Mesenchymal stem cell (in vitro differentiated cells and primary cell): ENCODE results near the gene MYO1D.

Experiments
- DNase-seq: peaks from one replicate; pipeline ENCODE4 v3.0.0-alpha.2; 2013
- H2AFZ ChIP-seq: one replicate; pipeline ENCODE4 v1.6.1; 2013; ENCODE audit warnings: low read depth, mild to moderate bottlenecking, control low read depth, inconsistent platforms, low read length, moderate library complexity
- H2AK5ac ChIP-seq: 2 replicates; pipeline ENCODE4 v1.6.1; 2013; ENCODE audit warnings: low read length, moderate library complexity, mild to moderate bottlenecking, inconsistent platforms; ENCODE audit not compliant: severe bottlenecking
- H2BK120ac ChIP-seq: one replicate; pipeline ENCODE4 v1.6.1; 2013; ENCODE audit warnings: low read depth, mild to moderate bottlenecking, inconsistent platforms, low read length, moderate library complexity
- H2BK12ac ChIP-seq, 2 experiments: one replicate each; pipeline ENCODE4 v1.6.1; 2013; ENCODE audit warnings: inconsistent platforms in 2 of 2, low read length in 2 of 2, mild to moderate bottlenecking in 2 of 2, moderate library complexity in 2 of 2, control low read depth in 1 of 2
- H2BK15ac ChIP-seq: one replicate; pipeline ENCODE4 v1.6.1; 2013; ENCODE audit warnings: mild to moderate bottlenecking, low read depth, inconsistent platforms; ENCODE audit not compliant: poor library complexity, severe bottlenecking
- H2BK5ac ChIP-seq: 2 replicates; pipeline ENCODE4 v1.6.1; 2013; ENCODE audit warnings: low read depth, mild to moderate bottlenecking, low read length, control low read depth, inconsistent platforms; ENCODE audit not compliant: poor library complexity, severe bottlenecking
- H3K14ac ChIP-seq, 2 experiments: one replicate each; pipeline ENCODE4 v1.6.1; 2013; ENCODE audit warnings: inconsistent platforms in 2 of 2, low read length in 2 of 2, control low read depth in 1 of 2, mild to moderate bottlenecking in 1 of 2, moderate library complexity in 1 of 2
- H3K18ac ChIP-seq, 2 experiments: one replicate each; pipeline ENCODE4 v1.6.1; 2013; ENCODE audit warnings: inconsistent platforms in 2 of 2, low read length in 2 of 2, control low read depth in 1 of 2, low read depth in 1 of 2, mild to moderate bottlenecking in 1 of 2
- H3K23ac ChIP-seq, 2 experiments: one replicate each; pipeline ENCODE4 v1.6.1; 2013; ENCODE audit warnings: inconsistent platforms in 2 of 2, low read length in 2 of 2, mild to moderate bottlenecking in 2 of 2, moderate library complexity in 2 of 2, control low read depth in 1 of 2
- H3K27ac ChIP-seq: 2 replicates; pipeline ENCODE4 v1.5.1; 2013; ENCODE audit warnings: mild to moderate bottlenecking, moderate library complexity, low read length, control low read depth, inconsistent platforms; ENCODE audit not compliant: poor library complexity, severe bottlenecking
- H3K27me3 ChIP-seq, 2 experiments: 2 replicates each; pipeline versions ENCODE4 v1.6.1 to v1.7.0; 2013; ENCODE audit warnings: low read length in 2 of 2, mild to moderate bottlenecking in 2 of 2, moderate library complexity in 2 of 2, control low read depth in 1 of 2, inconsistent platforms in 1 of 2; ENCODE audit not compliant: control insufficient read depth in 1 of 2, insufficient read depth in 1 of 2
- H3K36me3 ChIP-seq, 2 experiments: 2 replicates each; pipeline versions ENCODE4 v1.6.1 to v1.7.0; 2013; ENCODE audit warnings: low read length in 2 of 2, control low read depth in 1 of 2, inconsistent platforms in 1 of 2, low read depth in 1 of 2, mild to moderate bottlenecking in 1 of 2; ENCODE audit not compliant: insufficient read depth in 2 of 2, control insufficient read depth in 1 of 2
- H3K4ac ChIP-seq, 2 experiments: one replicate each; pipeline ENCODE4 v1.6.1; 2013; ENCODE audit warnings: inconsistent platforms in 2 of 2, low read length in 2 of 2, mild to moderate bottlenecking in 2 of 2, moderate library complexity in 2 of 2, control low read depth in 1 of 2, low read depth in 1 of 2
- H3K4me1 ChIP-seq: 2 replicates; pipeline ENCODE4 v1.6.1; 2013; ENCODE audit warnings: low read depth, low read length, control low read depth; ENCODE audit not compliant: control insufficient read depth, insufficient read depth
- H3K4me2 ChIP-seq: 2 replicates; pipeline ENCODE4 v1.6.1; 2013; ENCODE audit warnings: low read length, mild to moderate bottlenecking, inconsistent platforms; ENCODE audit not compliant: poor library complexity, severe bottlenecking
- H3K4me3 ChIP-seq, 2 experiments: 2 replicates each; pipeline versions ENCODE4 v1.5.1 to v1.7.0; 2013; ENCODE audit warnings: low read length in 2 of 2, mild to moderate bottlenecking in 2 of 2, control low read depth in 1 of 2, low read depth in 1 of 2; ENCODE audit not compliant: insufficient read depth in 1 of 2
- H3K79me1 ChIP-seq: replicated peaks from 2 replicates; pipeline ENCODE4 v1.6.1; 2013; ENCODE audit warnings: mild to moderate bottlenecking, control low read depth, low read length, inconsistent platforms; ENCODE audit not compliant: poor library complexity, severe bottlenecking
- H3K9ac ChIP-seq: 2 replicates; pipeline ENCODE4 v1.7.0; 2013; ENCODE audit warnings: mild to moderate bottlenecking, low read length, moderate library complexity
- H3K9me3 ChIP-seq: 2 replicates; pipeline ENCODE4 v1.7.0; 2013; ENCODE audit warnings: mild to moderate bottlenecking, low read length; ENCODE audit not compliant: control insufficient read depth
- H4K8ac ChIP-seq: one replicate; pipeline ENCODE4 v1.6.1; 2013; ENCODE audit warnings: inconsistent platforms, mild to moderate bottlenecking, low read length, moderate library complexity
- H4K91ac ChIP-seq: one replicate; pipeline ENCODE4 v1.6.1; 2013; ENCODE audit warnings: mild to moderate bottlenecking, low read length, inconsistent platforms
- WGBS: methylation state at CpG from one replicate; pipeline ENCODE4 v1.1.7; 2013; ENCODE audit warnings: mixed read lengths; 5-methylcytosine and 5-hydroxymethylcytosine counted together

MYO1D gene

GRCh38 chr17:32756696-32757095 is 120.2 kb downstream of the MYO1D start:
- Histone ChIP-seq H3K36me3 (peaks cover 0 to 49% of the 10 kb centered on the region in 2 experiments), H3K4ac (no peak overlapping the region), H3K27ac (no peak overlapping the region), H4K91ac (no peak overlapping the region), H2BK12ac (no peak overlapping the region), H3K27me3 (no peaks in the 10 kb centered on the region), H4K8ac (no peak overlapping the region), H3K4me2 (no peak overlapping the region), H3K9ac (no peak overlapping the region), H2BK5ac (no peak overlapping the region), H3K23ac (no peak overlapping the region), H3K4me1 (no peaks in the 10 kb centered on the region), H2BK15ac (no peak overlapping the region), H2AFZ (no peak overlapping the region), H2BK120ac (no peak overlapping the region), H2AK5ac (no peak overlapping the region), H3K9me3 (no peaks in the 10 kb centered on the region), H3K14ac (no peak overlapping the region), H3K79me1 (no peaks in the 10 kb centered on the region), H3K18ac (no peak overlapping the region), H3K4me3 (no peak overlapping the region)
- no peak for DNase-seq
- WGBS = 92% methylated on average over 1 of the region's 1 CpG

- peak; percentile 80 for DNase-seq
- no peaks in the 10 kb centered on the region for H3K79me1 ChIP-seq
- H3K27me3 ChIP-seq = no peaks in the 10 kb centered on the region
- H4K8ac ChIP-seq = no peak overlapping the region
- no peak overlapping the region for H3K4me3 ChIP-seq
- H3K9me3 ChIP-seq = no peaks in the 10 kb centered on the region
- H2BK15ac ChIP-seq = no peak overlapping the region
- H3K14ac ChIP-seq = no peak overlapping the region
- H3K18ac ChIP-seq = no peak overlapping the region
- H2BK5ac ChIP-seq = no peak overlapping the region
- no peak overlapping the region for H2BK12ac ChIP-seq
- no peak overlapping the region for H3K9ac ChIP-seq
- WGBS = 81% methylated on average over 7 of the region's 7 CpGs
- H3K4ac ChIP-seq = no peak overlapping the region
- H2BK120ac ChIP-seq = no peak overlapping the region
- no peak overlapping the region for H3K23ac ChIP-seq
- no peak overlapping the region for H4K91ac ChIP-seq
- no peak overlapping the region for H2AK5ac ChIP-seq
- H3K4me1 ChIP-seq = no peaks in the 10 kb centered on the region
- H3K4me2 ChIP-seq = no peak overlapping the region
- no peak overlapping the region for H3K27ac ChIP-seq
- H3K36me3 ChIP-seq = peaks cover 0 to 39% of the 10 kb centered on the region in 2 experiments
- no peak overlapping the region for H2AFZ ChIP-seq
Observed at GRCh38 chr17:32755045-32755805, 121.7 kb downstream of the MYO1D start.

- Histone ChIP-seq H2BK12ac (no peak overlapping the region), H3K18ac (no peak overlapping the region), H4K91ac (no peak overlapping the region), H3K27me3 (no peaks in the 10 kb centered on the region), H3K9ac (no peak overlapping the region), H2AK5ac (no peak overlapping the region), H3K36me3 (peaks cover 0 to 46% of the 10 kb centered on the region in 2 experiments), H4K8ac (no peak overlapping the region), H2BK120ac (no peak overlapping the region), H3K4me1 (no peaks in the 10 kb centered on the region), H3K79me1 (no peaks in the 10 kb centered on the region), H3K27ac (no peak overlapping the region), H3K9me3 (no peaks in the 10 kb centered on the region), H3K4me3 (no peak overlapping the region), H3K23ac (no peak overlapping the region), H2BK5ac (no peak overlapping the region), H3K4me2 (no peak overlapping the region), H2AFZ (no peak overlapping the region), H3K14ac (no peak overlapping the region), H3K4ac (no peak overlapping the region), H2BK15ac (no peak overlapping the region)
- WGBS = 98% methylated on average over 2 of the region's 4 CpGs
- no peak for DNase-seq
Observed at GRCh38 chr17:32752934-32753333, 124.0 kb downstream of the MYO1D start.

GRCh38 chr17:32747856-32748255 is 129.1 kb downstream of the MYO1D start:
- Histone ChIP-seq H3K79me1 (no peaks in the 10 kb centered on the region), H3K4me1 (no peaks in the 10 kb centered on the region), H3K27ac (no peak overlapping the region), H2BK15ac (no peak overlapping the region), H4K91ac (no peak overlapping the region), H3K14ac (no peak overlapping the region), H3K36me3 (peaks cover 0 to 54% of the 10 kb centered on the region in 2 experiments), H3K4ac (no peak overlapping the region), H2BK12ac (no peak overlapping the region), H3K18ac (no peak overlapping the region), H3K9ac (no peak overlapping the region), H3K4me2 (no peak overlapping the region), H2BK5ac (no peak overlapping the region), H3K4me3 (no peak overlapping the region), H2AK5ac (no peak overlapping the region), H2AFZ (no peak overlapping the region), H2BK120ac (no peak overlapping the region), H4K8ac (no peak overlapping the region), H3K27me3 (no peaks in the 10 kb centered on the region), H3K23ac (no peak overlapping the region), H3K9me3 (no peaks in the 10 kb centered on the region)
- WGBS = no CpG with 5 or more reads among the region's 2 CpGs
- DNase-seq = no peak
